Effector memory CD4-positive, alpha-beta T cell (primary cell): ENCODE measurements around the gene PNMT.

Experiments used
- DNase-seq, 3 donors: peaks; one replicate each; pipeline ENCODE4 v3.0.0-alpha.2; 2020
- H3K27ac ChIP-seq: 2 replicates; pipeline ENCODE4 v1.7.0; 2013; ENCODE audit warnings: mild to moderate bottlenecking, low read length, moderate library complexity; ENCODE audit not compliant: insufficient read depth, poor library complexity, severe bottlenecking
- H3K27me3 ChIP-seq: replicated peaks from 2 replicates; pipeline ENCODE4 v1.7.0; 2013; ENCODE audit warnings: mild to moderate bottlenecking, low read length; ENCODE audit not compliant: insufficient read depth, control insufficient read depth, poor library complexity, severe bottlenecking
- H3K36me3 ChIP-seq: 2 replicates; pipeline ENCODE4 v1.7.0; 2013; ENCODE audit warnings: mild to moderate bottlenecking, low read length, moderate library complexity; ENCODE audit not compliant: control insufficient read depth, insufficient read depth
- H3K4me1 ChIP-seq: 2 replicates; pipeline ENCODE4 v1.7.0; 2013; ENCODE audit warnings: low read length, mild to moderate bottlenecking; ENCODE audit not compliant: control insufficient read depth, insufficient read depth, poor library complexity, severe bottlenecking
- H3K4me3 ChIP-seq: 2 replicates; pipeline ENCODE4 v1.7.0; 2013; ENCODE audit warnings: low read length, low read depth, mild to moderate bottlenecking; ENCODE audit not compliant: insufficient read depth, poor library complexity, severe bottlenecking
- H3K9me3 ChIP-seq: 2 replicates; pipeline ENCODE4 v1.7.0; 2013; ENCODE audit warnings: mild to moderate bottlenecking, low read length, moderate library complexity; ENCODE audit not compliant: control insufficient read depth

Gene PNMT

GRCh38 chr17:39662551-39663339, 5.5 kb upstream of the PNMT start:
- H3K4me3 ChIP-seq = no peak overlapping the region
- H3K9me3 ChIP-seq = no peaks in the 10 kb centered on the region
- peaks cover 8% of the 10 kb centered on the region for H3K4me1 ChIP-seq
- H3K36me3 ChIP-seq = peaks cover 47% of the 10 kb centered on the region
- no peak overlapping the region for H3K27ac ChIP-seq
- peaks cover 2% of the 10 kb centered on the region for H3K27me3 ChIP-seq
- no peak for DNase-seq

- no peak for DNase-seq
- no peak overlapping the region for H3K27ac ChIP-seq
- peaks cover 42% of the 10 kb centered on the region for H3K36me3 ChIP-seq
- H3K4me3 ChIP-seq = no peak overlapping the region
- peaks cover 2% of the 10 kb centered on the region for H3K27me3 ChIP-seq
- no peaks in the 10 kb centered on the region for H3K9me3 ChIP-seq
- peaks cover 13% of the 10 kb centered on the region for H3K4me1 ChIP-seq
Observed at GRCh38 chr17:39663340-39663687, 4.9 kb upstream of the PNMT start.

GRCh38 chr17:39663688-39664580, 4.3 kb upstream of the PNMT start:
- H3K4me3 ChIP-seq = no peak overlapping the region
- H3K4me1 ChIP-seq = peaks cover 17% of the 10 kb centered on the region
- no peaks in the 10 kb centered on the region for H3K9me3 ChIP-seq
- no peak for DNase-seq
- no peak overlapping the region for H3K27ac ChIP-seq
- H3K36me3 ChIP-seq = peaks cover 36% of the 10 kb centered on the region
- H3K27me3 ChIP-seq = peaks cover 2% of the 10 kb centered on the region

- no peaks in the 10 kb centered on the region for H3K9me3 ChIP-seq
- H3K36me3 ChIP-seq = peaks cover 30% of the 10 kb centered on the region
- H3K27ac ChIP-seq = no peak within 1 kb of the TSS
- H3K4me1 ChIP-seq = peaks cover 17% of the 10 kb centered on the region
- H3K4me3 ChIP-seq = no peak within 1 kb of the TSS
- H3K27me3 ChIP-seq = peaks cover 9% of the 10 kb centered on the region
- DNase-seq = no peak
Observed at GRCh38 chr17:39664581-39665561, 3.4 kb upstream of the PNMT start, which contains the start of gene TCAP. TCAP (plus strand) TSS chr17:39665349; CDS start chr17:39665360, 11 bp downstream.

- Histone ChIP-seq H3K9me3 (no peaks in the 10 kb centered on the region), H3K27me3 (peaks cover 9% of the 10 kb centered on the region), H3K27ac (no peak overlapping the region), H3K4me3 (no peak overlapping the region), H3K4me1 (peaks cover 17% of the 10 kb centered on the region), H3K36me3 (peaks cover 22% of the 10 kb centered on the region)
- DNase-seq = no peak
Observed at GRCh38 chr17:39665642-39666224, 2.5 kb upstream of the PNMT start.

- no peak for DNase-seq
- peaks cover 17% of the 10 kb centered on the region for H3K36me3 ChIP-seq
- H3K27ac ChIP-seq = no peak overlapping the region
- H3K27me3 ChIP-seq = peaks cover 13% of the 10 kb centered on the region
- H3K4me1 ChIP-seq = peaks cover 17% of the 10 kb centered on the region
- no peak overlapping the region for H3K4me3 ChIP-seq
- H3K9me3 ChIP-seq = no peaks in the 10 kb centered on the region
Observed at GRCh38 chr17:39666231-39666600, 2.0 kb upstream of the PNMT start.

- Histone ChIP-seq H3K27me3 (peaks cover 15% of the 10 kb centered on the region), H3K9me3 (no peaks in the 10 kb centered on the region), H3K4me3 (no peak overlapping the region), H3K27ac (no peak overlapping the region), H3K36me3 (peaks cover 12% of the 10 kb centered on the region), H3K4me1 (peaks cover 17% of the 10 kb centered on the region)
- no peak for DNase-seq
Observed at GRCh38 chr17:39666601-39667261, 1.5 kb upstream of the PNMT start.

GRCh38 chr17:39667262-39667944, 850 bp upstream of the PNMT start:
- Histone ChIP-seq H3K36me3 (peaks cover 5% of the 10 kb centered on the region), H3K27me3 (peaks cover 15% of the 10 kb centered on the region), H3K9me3 (no peaks in the 10 kb centered on the region), H3K4me3 (peak overlapping the region; percentile 59), H3K4me1 (peaks cover 17% of the 10 kb centered on the region), H3K27ac (no peak overlapping the region)
- no peak for DNase-seq
